HG03135 (cell line): ENCODE data around the gene PRF1.
"Not testable (repeated sequence)": the region's sequence is repeated elsewhere in the genome, so short reads cannot be mapped to it uniquely, and the experiment has no call there.

Experiments used
- ATAC-seq: cut with Tn5 transposase; IDR thresholded peaks from one replicate; pipeline ENCODE4 v1.9.1; 2021; ENCODE audit warnings: mild to moderate bottlenecking, moderate library complexity; ENCODE audit not compliant: unreplicated experiment

Gene PRF1

DNA sequence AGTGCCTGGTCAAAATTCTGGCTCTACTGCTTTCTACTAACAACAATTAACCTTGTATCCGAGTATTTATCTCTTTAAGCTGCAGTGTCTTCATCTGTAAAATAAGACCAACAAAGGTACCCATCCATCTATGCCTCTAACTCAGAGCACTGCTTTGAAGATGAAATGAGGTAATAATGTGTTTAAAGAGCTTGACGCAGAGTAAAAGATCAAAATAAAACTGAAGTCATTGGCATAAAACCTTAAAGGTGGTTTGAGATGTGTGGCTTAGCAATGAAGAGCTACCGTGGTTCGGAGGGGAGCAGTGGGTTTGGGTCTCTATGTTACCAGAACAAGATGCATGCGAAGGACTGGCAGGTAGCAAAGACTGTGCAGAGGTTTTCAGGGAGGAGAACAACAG is 16.1 kb upstream of the PRF1 start:
- no peak for ATAC-seq

- ATAC-seq: no peak
Measured at GRCh38 chr10:70617798-70618568, 15.4 kb upstream of the PRF1 start.

DNA sequence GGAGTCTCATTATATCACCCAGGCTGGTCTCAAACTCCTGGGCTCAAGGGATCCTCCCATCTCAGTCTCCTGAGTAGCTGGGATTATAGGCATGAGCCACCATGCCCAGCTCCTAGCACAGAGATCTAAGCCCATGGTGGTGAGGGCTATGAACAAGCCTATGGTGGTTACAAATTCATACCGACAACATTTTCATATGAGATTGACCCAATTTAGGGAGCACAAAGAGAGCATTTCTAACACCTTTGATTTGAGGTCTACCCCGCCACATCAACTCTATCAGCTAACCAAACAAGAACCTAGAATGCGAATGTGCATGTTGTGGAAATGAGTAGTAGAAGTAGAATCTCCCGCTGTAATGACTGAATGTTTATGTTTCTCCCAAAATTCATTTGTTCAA is 14.2 kb upstream of the PRF1 start:
- ATAC-seq: no peak

DNA sequence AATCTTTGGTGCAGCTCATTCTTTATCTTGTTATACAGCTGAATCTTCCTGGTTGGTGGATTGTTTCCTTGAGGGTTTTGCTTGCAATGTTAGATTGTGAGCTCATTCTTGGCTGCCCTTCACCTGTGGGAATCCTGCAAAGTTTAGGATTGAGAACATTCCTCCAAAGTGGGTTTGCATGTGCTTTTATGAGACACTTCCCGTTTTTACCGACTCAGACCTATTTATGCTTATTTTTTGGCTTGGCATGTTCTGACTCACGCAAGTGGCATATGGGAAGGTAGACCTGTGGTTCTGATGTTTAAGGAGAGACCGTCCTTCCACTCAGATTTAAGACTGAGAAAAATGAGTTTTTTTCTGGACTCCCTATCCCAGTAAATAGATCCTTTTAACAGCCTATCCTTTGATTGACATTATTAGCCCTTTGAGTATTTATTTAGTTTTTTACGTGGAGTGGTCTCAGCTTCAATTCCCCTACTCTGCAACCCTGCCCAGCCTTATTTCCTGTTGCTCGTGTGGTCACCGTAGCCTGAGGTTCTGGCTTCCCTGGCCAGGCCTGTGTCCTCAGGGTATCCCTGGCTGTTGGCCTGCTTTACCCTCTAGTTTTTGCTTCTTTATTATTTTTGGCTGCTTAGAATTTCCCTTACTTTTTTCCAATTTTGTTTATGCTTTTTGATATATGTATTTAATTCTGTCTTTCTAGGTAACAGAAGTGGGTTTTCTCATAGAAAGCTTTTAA is 13.4 kb upstream of the PRF1 start:
- ATAC-seq: no peak

GRCh38 chr10:70615211-70615610 is 12.7 kb upstream of the PRF1 start:
- no peak for ATAC-seq

DNA sequence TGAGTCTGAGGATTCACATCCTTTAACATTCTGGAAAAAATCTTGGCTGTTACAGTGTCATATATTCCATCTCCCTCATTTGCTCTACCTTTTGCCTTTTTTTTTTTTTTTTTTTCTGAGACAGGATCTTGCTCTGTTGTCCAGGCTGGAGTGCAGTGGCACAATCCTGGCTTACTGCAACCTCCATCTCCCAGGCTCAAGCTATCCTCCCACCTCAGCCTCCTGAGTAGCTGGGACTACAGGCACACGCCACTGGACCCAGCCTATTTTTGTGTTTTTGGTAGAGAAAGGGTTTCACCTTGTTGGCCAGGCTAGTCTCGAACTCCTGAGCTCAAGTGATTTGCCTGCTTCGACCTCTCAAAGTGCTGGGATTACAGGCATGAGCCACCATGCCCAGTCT is 11.8 kb upstream of the PRF1 start:
- not testable (repeated sequence) for ATAC-seq

- ATAC-seq: no peak
Measured at GRCh38 chr10:70613941-70614340, 11.4 kb upstream of the PRF1 start.

- ATAC-seq: no peak
Measured at GRCh38 chr10:70607936-70608335, 5.4 kb upstream of the PRF1 start.

- ATAC-seq: no peak
Measured at GRCh38 chr10:70605161-70605560, 2.6 kb upstream of the PRF1 start.

DNA sequence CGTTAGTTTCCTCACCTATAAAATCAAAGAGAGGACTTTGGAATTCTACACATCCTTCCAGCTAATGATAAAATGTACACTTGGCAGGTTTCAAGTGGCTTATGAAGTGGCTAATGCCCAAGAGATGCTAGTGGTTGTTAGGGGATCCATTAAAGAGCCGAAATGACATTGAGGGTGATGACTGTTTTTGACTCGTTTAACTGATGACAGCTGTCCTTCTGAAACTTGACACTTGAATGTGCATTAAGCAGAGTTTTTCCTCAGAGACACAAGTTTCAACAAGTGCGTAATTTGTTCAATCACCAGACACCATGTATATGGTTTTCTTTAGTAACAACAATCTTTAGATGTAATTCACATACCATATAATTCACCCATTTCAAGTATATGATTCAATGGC is 1.6 kb upstream of the PRF1 start:
- ATAC-seq: no peak

DNA sequence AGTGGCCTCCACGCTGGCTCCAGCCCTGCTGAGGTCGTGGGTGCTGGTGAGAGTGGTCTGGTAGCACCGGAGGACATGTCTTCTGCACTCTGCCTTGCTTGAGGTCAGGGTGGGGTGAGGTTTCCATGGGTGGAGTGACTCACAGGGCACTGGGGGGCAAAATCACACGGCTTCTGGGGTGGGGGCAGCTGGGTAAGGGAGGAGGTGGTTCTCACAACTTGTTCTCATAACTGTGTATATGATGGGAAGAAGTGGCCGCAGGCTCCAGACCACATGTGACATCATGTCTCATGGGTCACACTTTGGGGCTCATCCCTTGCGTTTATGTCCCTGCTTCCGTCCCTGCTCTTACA is 884 bp upstream of the PRF1 start:
- no peak for ATAC-seq

DNA sequence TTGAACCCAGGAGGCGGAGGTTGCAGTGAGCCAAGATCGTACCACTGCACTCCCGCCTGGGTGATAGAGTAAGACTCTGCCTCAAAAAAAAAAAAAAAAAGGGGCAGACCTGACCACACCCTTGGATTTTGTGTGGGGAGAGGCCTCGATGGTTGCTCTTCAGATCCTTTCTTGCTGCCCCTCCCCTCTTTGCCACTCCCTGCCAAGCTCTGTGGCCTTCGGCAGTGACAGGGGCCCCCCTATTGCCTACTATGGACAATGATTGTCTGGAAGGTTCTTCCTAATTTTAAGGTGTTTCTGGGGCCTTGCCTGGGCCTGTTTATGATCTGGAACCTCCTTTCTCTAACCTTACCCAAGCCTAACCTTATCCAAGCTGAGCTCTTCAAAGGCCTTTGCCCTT is 795 bp downstream of the PRF1 start:
- no peak for ATAC-seq

- no peak for ATAC-seq
Measured at GRCh38 chr10:70600512-70601395, 1.8 kb downstream of the PRF1 start.

- no peak for ATAC-seq
Measured at GRCh38 chr10:70599791-70600190, 2.8 kb downstream of the PRF1 start.

DNA sequence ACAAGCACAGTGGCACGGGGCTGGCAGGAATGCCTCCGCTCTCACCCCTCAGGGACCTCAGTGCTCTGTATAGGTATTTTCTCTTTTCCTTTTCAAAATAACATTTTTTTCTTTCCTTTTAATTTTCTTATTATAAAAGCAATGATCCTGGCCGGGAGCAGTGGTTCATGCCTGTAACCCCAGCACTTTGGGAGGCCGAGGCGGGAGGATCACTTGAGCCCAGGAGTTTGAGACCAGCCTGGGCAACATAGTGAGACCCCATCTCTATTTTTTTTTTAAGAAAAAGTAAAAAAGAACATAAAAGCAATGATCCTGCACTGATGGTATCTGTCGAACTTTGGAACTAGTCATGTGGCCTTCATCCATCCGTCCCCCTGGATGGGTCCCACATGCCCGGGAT is 3.2 kb downstream of the PRF1 start:
- ATAC-seq: no peak

DNA sequence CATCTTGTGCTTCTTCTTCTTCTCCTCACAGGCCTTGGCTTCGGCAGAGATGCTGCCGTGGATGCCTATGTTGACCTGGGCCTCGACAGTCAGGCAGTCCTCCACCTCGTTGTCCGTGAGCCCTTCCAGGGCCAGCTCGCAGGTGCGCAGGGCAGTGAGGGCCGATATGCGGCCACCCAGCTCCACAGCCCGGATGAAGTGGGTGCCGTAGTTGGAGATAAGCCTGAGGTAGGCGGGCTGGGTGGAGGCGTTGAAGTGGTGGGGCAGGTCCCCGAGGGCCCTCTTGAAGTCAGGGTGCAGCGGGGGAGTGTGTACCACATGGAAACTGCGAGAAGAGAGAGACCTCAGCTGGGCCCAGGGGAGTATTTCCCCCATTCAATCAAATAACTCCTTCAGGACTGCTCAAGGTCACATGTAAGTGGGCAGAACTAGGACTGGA is 3.7 kb downstream of the PRF1 start:
- no peak for ATAC-seq

GRCh38 chr10:70597856-70598815 is 4.4 kb downstream of the PRF1 start:
- no peak for ATAC-seq

DNA sequence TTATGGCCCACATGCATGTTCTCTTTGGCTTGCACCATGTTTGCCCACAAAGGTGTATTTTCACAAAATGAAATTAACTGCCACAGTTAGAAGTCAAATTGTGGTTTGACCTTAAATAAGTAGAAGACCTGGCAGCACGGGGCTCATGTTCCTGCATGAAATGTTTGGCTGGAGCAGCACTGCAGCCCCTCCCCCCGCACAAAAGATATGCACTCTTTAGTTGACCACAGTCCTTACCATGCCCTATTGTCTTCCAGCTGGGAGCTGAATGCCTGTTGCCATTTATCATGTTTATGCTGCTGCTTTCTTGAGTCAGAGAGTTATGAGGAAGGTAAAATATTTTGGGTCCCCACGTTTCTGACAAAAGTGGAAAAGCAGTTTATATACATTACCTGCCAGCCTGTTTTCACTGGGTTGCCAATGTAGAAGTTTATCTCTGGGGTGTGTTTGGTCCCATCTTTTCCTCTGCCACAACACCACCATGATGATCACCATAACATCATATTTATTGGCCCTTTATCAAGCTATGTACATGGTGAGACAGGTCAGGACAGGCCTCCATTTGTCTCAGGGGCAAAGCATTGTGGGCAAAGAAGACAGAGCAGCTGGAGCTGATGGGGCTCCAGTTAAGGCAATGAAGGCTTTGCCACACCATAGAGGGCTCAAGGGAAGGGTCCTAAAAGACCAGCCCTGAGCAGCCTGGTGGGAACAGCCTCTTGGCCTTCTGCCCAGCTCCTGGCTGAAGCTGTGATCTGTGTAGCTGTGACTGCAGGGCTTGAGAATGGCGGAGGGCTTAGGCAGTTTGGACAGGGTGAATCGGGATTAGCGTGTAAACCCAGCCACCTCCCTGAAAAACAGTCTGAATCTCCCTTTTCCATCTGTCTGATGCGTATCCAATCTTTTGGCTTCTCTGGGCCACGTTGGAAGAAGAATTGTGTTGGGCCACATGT is 5.4 kb downstream of the PRF1 start:
- no peak for ATAC-seq

- no peak for ATAC-seq
Measured at GRCh38 chr10:70596110-70596798, 6.3 kb downstream of the PRF1 start.
